ENCODE results near the gene ARHGAP44.

Gene ARHGAP44

DNA sequence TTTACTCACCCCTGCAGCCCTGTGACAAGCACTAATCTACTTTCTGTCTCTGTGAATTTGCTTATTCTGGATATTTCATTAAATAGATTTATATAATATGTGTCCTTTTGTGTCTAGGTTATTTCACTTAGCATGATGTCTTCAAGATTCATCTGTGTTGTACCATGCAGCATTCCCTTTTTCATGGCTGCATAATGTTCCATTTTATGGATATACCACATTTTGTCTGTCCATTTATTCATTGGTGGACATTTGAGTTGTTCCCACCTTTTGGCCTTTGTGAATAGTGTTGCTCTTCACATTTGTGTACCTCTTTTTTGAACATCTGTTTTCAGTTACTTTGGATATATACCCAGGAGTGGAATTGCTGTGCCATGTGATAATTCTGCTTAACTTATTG lies 118.2 kb downstream of the ARHGAP44 start:
- DNase-seq: no peak

DNA sequence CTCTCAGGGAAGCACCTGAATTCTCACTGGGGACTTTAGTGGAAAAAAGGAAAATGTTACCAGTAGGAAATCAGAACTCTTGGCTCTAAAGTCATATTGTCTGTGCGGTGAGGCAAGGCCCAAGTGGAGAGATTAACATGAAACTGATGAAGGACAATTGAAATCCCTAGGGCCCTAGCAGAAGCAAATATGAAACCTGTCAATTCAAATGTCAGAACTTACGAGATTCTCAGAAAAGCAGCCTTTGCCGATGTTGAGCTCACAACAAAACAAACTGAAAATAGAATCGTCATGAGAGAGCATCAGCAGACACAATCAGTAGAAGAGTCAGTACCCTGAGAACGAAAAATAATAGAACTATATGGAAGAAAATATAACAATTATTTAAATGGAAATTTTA lies 119.7 kb downstream of the ARHGAP44 start:
- no peak for DNase-seq

DNA sequence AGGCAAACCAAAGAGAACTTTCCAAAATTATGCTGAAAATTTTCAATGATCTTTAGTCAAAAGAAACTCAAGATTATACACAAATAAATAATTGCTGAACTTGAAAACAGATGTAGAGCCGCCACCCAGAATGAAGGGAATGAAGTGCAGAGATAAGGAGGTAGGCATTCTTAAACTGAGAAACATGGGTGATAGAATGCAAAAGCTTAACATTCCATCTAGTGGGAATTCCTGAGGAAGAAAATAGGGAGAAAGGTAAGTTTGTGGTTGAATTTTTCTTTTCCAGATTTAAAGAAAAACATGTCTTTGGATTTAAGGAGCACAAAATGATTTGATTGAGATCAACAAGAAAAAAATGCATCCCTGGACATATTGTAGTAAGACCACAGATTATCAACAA lies 120.2 kb downstream of the ARHGAP44 start:
- no peak for DNase-seq

DNA sequence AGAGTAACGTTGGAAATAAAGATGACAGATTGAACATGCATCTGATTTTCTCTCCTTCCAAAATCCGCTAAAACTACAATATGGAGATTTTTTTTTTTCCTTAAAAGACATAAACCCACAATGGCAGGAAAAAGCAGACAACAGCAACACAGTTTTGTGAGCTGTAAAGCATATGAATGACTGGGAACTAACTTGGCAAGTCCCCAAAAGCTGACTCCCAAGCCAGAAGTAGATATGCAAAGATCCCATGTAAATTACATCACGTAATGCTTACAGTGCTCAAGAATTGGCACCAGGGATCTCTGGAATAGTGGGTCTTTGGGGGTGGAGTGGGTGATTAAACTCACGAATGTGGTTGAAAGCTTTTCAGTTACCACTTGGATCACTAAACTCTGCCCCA lies 121.9 kb downstream of the ARHGAP44 start:
- no peak for DNase-seq

DNA sequence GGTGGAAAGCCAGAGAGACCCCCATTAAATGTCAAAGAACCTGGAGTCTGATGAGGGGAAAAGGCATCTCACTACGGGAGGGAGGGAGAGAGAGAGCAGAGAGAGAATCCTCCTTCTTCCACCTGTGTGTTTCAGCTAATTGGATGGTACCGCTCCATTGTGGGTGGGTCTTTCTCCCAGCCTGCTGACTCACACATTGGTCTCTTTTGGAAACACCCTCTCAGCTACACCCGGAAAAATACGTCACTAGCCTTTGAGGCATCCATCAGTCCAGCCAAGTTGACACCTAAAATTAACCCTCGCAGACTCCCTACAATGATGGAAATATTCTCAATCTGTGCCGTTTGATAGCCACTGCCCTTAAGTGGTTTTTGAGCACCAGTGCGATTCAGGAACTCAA lies 128.1 kb downstream of the ARHGAP44 start:
- DNase-seq: no peak

DNA sequence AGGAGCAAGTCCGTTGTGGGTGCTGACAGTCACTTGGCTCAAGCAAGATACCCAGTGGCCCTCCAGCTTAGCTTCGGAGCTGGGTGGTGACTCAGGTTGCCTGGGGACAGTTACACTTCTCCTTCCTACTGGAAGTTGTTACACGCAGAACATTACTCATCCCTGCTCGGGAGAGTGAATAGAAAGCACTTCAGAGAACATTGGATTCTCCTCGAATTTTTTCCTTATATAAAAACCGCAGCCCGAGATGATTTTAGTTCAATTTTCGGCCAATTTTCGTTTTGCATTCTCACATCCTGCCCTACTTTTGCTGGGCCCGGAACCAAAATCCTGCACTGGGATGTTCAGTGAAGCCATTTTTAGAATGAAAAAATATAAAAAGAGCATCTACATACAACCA lies 128.8 kb downstream of the ARHGAP44 start:
- DNase-seq: no peak

DNA sequence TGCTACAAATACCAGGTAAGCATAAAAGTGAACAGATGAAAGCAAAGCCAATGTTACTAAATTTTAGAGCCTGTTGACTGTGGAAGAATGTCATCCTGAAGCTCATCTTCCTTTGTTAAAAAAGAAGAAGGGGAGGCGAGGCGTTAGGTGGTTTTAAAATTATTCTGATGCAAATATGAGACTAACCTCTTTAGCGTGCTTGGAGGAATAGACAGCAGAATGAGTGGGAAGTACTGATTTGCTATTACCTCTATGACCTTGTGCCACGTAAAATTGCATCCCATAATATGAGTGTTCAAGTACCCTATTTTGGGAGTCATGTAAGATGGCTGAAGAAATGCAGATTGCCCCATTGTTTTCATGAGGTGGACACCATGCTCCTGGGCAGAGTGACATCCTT lies 132.8 kb downstream of the ARHGAP44 start:
- no peak for DNase-seq

DNA sequence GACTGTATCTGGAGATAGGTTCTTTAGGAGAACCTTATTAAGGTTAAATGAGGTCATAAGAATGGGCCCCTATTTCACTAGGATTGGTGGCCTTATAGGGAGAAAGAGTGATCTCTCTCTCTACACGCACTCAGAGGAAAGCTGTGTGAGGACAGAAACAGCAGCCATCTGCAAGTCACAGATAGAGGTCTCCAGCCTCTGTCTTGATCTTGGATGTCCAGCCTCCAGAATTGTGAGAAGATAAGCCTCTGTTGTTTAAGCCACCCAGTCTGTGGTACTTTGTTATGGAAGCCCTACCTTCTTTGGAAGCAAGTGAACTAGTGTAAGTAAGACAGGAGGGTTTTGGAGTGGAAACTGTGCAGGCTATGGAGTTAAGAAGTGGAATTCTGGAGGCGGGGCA lies 135.3 kb downstream of the ARHGAP44 start:
- DNase-seq: no peak

DNA sequence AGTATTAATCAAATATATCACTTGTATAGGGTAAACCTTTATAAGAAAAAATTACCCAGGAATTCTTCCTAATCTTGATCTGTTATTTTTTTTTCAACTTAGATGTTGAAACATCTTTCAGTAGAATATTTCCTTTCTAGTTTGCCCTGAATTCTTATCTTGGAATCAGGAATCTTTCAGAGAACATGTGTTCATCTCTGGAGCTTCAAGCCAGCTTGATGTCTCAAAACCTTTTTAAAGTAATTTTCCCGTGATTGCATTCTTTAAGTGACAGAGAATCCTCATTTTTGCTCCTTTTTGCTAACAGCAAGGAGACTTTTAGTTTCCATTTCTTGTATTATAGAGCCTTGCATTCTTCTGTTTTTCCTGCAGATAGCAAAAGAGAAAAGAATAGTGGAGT lies 137.7 kb downstream of the ARHGAP44 start:
- no peak for DNase-seq

DNA sequence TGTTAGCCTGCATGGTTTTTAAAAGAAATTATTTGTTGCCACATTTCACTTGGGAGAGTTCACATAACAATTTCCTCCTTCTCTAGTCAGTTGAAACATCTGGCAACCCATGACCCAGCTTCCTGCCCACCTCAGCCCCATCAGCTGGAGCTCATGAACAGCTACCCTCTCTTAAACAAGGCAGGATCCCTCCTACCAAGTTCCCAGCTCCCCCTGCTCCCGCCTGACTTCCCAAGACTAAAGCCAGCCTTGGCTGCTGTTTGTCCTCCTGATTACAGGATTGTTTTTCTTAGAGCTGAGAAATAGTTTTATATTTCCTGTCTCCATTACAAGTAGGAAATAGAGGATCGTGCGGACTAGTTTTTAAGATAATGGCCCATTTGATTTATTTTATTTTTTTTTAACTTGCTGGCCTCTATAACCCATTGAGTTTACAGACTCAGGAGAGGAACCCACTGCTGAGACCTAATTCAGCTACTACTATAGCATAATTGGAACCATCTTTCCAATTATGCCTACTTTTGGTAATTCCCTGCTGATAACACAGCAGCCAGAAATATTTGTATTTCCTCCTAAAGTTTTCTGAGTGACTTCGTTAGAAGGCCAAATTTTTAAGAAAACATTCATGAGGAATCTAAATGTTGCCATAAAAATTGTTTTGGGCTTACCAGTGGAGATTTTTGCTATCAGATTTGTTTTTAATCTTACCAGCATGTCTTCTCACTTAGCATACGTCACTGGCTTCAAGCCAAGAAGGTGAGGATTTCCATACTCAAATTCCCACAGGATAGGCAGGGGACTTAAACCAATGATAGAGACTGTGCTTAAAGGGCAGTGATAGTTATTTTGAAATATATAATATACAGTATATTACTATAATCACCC lies 138.5 kb downstream of the ARHGAP44 start:
- no peak for DNase-seq

DNA sequence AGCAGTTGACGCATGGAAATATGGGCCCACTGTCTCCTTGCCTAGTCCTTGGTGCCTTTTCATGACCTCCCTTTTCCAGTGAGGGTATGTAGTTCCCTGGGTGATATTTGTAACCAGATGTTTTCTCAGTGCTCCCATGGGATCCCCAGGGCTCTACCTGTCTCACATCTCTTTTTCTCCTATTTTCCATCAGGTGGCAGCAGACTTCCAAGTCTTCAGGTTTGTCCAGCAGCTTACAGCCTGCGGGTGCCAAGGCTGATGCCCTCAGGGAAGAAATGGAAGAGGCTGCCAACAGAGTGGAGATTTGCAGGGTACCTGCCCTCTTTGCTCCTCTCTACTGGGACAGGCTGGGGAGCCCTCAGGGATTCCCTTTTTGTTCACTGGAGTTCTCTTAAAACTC lies 139.4 kb downstream of the ARHGAP44 start:
- no peak for DNase-seq

DNA sequence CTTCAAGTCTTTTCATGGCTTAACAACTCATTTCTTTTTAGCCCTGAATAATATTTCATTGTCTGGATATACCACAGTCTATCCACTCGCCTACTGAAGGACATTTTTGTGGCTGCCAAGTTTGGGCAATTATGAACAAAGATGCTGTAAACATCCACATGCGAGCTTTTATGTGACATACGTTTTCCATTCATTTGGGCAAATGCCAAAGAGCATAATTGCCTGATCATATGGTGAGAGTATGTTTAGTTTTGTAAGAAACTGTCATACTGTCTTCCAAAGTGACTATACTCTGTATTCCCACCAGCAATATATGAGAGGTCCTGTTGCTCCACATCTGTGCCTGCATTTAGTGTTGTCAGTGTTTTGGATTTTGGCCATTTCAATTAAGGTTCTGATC lies 147.2 kb downstream of the ARHGAP44 start:
- DNase-seq: no peak

DNA sequence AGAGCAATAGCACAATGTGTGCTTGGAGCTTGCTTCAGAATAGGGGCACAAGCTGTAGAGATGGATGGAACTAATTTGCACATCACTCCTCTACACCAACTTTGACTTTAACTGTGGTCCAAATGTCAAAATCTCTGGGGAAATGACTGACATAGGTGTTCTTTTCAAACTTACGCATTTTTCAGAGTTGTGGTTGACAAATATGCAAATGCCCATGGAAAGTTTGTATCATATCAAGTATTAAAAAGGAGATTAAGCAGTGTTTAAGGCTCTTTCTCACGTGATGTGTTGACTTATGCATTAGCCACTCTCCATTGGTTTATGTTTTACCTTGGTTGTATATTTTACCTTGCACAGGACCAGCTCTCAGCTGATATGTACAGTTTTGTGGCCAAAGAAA lies 151.4 kb downstream of the ARHGAP44 start:
- no peak for DNase-seq

DNA sequence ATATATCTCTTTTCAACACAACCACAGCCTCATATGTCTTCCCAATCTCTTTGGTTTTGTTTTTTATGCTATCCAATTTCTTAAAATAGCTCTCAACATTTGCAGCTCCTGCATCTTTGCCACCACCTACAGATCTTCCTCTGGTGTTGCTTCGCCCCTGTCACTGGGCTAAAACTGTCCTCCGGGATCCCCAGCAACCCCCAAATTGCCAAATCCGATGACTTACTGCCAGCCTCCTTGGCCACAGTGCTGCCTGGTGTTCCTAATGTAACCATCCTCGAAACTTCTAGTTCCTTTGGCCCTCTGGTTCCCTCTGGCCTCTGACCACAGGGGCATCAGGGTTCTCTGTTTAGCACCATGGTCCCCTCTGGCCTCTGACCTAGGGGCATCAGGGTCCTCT lies 157.7 kb downstream of the ARHGAP44 start:
- no peak for DNase-seq

DNA sequence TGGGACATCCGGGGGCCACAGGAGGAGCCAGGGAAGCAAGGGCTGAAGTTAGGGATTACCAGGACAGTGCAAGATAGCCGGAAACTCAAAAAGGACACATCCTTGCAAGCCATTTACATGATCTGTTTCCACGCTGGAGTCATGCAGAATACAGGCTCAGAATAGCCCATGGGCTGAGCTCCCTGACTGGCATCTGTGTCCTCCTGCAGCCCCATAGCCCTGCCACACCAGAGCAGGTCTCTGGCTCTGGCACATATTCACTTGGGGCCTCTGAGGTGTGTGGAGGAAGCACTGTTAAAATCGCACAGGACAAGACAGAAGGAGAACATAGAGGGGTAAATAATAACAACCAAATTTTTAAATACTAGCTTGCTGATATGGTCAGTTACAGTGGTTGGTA lies 162.7 kb downstream of the ARHGAP44 start:
- DNase-seq: no peak

DNA sequence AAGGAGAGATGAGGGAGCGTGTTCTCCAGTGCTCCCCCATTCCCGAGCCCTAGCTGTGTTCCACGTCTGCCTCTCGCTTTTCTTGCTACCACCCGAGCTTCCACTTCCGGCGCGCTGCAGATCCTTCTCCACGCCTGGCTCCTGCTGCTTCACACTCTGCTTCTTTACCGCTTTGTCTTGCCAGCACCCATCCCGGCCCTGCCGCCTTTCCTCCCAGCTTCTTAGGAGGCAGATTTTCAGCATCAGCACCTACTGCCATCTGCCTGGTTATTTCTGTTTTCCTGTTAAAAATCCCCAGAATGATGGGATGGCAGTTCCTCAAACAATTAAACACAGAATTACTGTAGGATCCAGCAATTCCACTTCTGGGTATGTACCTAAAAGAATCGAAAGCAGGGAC lies 163.9 kb downstream of the ARHGAP44 start:
- no peak for DNase-seq

DNA sequence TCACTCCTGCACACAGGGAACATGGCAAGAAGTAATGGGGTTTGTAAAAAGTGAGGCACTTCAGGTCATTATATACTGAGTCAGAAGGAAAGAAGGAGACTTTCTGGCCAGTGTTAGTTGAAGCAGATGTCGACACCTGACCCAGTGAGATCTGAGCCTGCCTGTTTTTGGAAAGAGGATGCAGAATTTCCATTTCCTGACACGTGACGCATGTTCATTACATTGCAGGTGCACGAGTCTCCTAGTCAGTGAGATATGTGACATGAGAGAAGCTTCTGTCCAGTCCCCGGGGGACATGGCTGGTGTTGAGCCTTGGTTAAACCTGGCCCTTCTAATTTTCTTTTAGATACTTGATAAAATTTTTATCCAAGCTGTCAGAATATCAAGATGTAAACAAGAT lies 166.2 kb downstream of the ARHGAP44 start:
- DNase-seq: no peak

DNA sequence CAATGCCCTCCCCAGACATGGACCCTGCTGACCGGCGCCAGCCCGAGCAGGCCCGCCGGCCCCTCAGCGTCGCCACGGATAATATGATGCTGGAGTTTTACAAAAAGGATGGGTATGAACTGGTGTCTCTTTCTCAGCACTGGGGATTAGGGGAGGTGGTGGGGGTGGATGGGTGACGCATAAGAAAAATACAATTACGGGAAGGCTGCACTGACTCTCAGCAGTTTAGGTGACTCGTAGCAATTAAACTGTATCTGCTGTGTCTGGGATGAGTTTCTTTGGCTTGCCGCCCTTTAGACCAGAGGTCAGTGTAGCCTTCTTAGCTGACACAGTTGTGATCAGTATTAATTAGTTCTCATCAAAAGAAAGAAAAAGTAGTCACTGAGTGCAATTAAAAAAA lies 169.5 kb downstream of the ARHGAP44 start:
- no peak for DNase-seq

DNA sequence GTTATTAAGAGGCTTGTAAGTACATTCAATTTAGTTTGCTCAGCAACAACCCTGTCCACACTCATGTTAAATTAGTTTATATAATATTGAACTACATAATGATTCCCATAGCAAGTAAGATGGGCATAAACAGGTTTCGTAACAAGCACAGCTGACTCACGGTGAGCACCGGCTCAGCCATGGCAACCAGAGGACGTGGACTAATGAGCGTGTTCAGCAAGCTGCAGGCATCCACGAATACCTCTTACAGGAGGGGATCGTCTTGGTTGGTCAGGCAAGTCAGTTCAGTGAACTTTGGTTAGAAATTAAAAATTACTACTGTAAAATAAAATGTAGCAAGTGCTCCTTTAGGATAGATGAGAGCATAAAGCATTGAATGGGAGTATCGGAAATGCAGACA lies 170.1 kb downstream of the ARHGAP44 start:
- DNase-seq: no peak

DNA sequence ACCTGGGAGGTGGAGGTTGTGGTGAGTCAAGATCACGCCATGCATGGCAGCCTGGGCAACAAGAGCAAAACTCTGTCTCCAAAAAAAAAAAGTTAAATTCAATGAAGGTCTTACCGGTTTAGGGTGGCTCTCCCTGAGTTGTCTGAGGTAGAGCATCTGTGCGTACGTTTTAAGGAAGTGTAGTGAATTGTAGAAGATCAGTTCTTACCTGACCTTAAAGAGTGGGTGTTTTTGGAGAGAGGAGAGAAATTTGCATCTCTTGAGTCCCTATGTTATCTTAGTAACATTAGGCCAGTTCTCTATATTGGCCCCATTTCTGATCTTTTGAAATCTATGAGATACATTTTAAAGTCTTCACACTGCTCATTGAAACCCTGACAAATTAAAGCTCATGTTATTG lies 172.4 kb downstream of the ARHGAP44 start:
- no peak for DNase-seq

DNA sequence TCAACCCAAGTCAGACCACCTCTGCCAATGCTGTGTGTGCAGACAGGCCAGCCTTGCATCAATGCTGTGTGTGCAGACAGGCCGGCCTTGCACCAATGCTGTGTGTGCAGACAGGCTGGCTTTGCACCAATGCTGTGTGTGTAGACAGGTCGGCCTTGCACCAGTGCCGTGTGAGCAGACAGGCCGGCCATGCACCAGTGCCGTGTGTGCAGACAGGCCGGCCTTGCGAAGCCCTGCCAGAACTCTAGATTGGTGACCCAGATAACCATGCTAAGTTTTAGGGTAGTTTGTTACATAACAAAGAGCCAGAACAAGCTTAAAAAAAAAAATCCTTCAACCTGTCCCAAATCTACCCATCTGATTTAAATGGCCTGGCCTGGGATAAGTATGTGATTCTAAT lies 174.2 kb downstream of the ARHGAP44 start:
- no peak for DNase-seq

DNA sequence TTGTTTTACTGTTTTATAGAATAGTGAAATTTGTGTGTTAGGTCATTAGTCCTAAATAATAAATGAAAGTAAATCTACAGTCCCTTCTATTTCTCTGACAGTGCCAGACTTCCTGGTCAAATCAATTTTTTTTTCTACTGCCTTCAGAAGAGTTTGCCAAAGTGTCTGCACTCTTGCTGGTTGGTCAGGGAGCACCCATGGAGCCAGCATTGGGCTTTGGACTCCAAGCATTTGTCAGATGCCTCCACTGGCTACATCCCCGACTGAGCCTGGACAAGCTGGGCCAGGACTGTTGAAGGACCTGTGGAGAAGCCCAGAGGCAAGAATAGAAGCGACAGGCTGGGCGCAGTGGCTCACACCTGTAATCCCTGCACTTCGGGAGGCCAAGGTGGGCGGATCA lies 174.9 kb downstream of the ARHGAP44 start:
- no peak for DNase-seq

DNA sequence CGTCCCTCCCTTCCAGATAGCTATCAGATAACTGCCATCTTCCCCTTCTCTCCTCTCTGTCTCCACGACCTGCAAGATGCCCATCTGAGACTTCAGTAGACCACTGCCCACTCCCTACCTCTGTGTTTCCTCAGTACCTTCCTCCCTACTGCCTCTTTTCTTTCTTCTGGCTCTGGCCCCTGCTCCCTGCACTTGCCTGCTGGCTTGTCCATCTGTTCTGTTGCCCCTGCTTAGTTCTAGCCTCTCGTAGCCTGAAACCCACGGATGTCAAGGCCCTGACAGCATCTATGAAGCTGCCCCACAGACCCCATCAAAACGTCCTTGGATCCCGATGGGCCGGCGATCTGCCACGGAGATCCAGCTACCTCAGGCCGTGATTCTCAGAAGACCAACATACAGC lies 175.5 kb downstream of the ARHGAP44 start:
- DNase-seq: no peak

DNA sequence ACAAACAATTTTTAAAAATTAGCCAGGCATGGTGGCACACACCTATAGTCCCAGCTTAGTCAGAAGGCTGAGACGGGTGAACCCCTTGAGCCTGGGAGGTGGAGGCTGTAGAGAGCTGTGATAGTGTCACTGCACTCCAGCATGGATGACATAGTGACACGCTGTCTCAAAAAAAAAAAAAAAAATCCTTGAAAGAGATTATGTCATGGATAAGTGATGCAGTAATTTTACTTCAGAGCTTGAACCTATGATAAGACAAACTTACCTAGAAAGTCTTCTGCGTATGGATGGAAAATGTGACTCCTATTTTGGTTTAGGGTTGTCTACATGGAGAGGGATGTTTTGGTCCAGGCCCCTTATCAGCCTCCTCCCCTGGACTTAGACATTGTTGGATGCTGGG lies 176.7 kb downstream of the ARHGAP44 start:
- no peak for DNase-seq

DNA sequence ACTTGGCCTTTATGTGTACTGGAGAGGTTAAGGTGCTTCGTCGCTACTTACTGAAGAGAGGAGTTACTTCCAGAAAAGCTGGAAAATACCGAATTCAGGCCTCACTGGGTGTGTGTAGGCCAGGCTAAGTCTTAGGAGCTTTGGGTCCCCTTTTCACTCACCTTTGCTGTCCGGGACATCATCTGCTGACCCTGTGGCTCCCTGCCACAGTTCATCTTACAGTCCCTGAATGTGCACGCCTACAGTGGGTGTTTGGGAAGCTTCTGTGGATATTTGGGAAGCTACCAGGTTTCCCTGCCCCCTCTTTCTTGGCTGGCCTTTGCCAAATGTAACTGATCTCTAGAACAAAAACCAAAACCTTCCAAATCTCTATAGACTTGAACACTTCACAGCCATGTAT lies 177.1 kb downstream of the ARHGAP44 start:
- DNase-seq: no peak

Measured in activated T-cell treated with anti-CD3 and anti-CD28 coated beads, Interleukin-2, amount 50 U/mL, for 1 hour (primary cell).